Vagina (tissue), 2 donors: ENCODE data around the gene CSTPP1.

Experiments
- POLR2A ChIP-seq, 2 donors: fragments of 450-650 bp; IDR thresholded peaks; one replicate each; pipeline ENCODE4 v1.6.1; 2017; ENCODE audit warnings: antibody characterized with exemption in 2 of 2, mild to moderate bottlenecking in 2 of 2, moderate library complexity in 2 of 2
- POLR2AphosphoS5 ChIP-seq, 2 donors: sonication (generic); formaldehyde crosslinking; IDR thresholded peaks; one replicate each; pipeline ENCODE4 v1.9.0; 2017; ENCODE audit warnings: antibody characterized with exemption in 2 of 2, mild to moderate bottlenecking in 2 of 2, low read depth in 1 of 2; ENCODE audit not compliant: insufficient read depth in 1 of 2
- TF ChIP-seq, protein P1 (sequence below), 3 experiments: fragments of 450-650 bp in 2 of 3; fragments of 200-600 bp in 1 of 3; sonication (generic) in 1 of 3; IDR thresholded peaks; one replicate each; pipeline ENCODE4 v1.5.1; 2017 to 2019; ENCODE audit warnings: antibody characterized with exemption in 3 of 3, mild to moderate bottlenecking in 2 of 3, moderate library complexity in 2 of 3

DNA sequence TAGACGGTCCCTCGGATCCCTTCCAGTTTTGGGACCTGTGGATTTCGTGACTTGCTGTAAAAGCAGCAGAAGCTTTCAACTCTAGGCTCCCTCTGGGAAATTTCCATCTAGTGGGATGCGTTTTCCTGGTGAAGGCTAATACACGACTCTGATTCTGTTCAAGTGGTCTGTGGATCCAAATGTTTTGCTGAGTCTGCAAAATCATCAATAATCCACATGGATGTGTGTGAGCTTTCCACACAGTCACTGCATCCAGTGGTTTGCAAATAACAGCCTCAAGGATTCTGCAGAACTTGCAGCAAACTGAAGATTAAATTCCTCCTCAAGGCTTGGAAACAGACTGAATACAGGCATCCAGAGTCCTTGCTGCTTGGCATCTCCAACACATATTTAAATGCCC is 266.0 kb downstream of the CSTPP1 start:
- TF ChIP-seq, protein P1, sequence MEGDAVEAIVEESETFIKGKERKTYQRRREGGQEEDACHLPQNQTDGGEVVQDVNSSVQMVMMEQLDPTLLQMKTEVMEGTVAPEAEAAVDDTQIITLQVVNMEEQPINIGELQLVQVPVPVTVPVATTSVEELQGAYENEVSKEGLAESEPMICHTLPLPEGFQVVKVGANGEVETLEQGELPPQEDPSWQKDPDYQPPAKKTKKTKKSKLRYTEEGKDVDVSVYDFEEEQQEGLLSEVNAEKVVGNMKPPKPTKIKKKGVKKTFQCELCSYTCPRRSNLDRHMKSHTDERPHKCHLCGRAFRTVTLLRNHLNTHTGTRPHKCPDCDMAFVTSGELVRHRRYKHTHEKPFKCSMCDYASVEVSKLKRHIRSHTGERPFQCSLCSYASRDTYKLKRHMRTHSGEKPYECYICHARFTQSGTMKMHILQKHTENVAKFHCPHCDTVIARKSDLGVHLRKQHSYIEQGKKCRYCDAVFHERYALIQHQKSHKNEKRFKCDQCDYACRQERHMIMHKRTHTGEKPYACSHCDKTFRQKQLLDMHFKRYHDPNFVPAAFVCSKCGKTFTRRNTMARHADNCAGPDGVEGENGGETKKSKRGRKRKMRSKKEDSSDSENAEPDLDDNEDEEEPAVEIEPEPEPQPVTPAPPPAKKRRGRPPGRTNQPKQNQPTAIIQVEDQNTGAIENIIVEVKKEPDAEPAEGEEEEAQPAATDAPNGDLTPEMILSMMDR (IDR thresholded peaks at IDR 0.05) = no peak
- TF ChIP-seq POLR2A (IDR thresholded peaks at IDR 0.05) (no peak), POLR2AphosphoS5 (IDR thresholded peaks at IDR 0.05; ENCODE audit: insufficient read depth in 1 of 2, low read depth in 1 of 2) (no peak)
